Keratinocyte (primary cell): ENCODE measurements around the gene DPF3.

Source experiments
- EZH2 ChIP-seq: IDR thresholded peaks from one replicate; pipeline ENCODE4 v1.6.1; 2012; ENCODE audit warnings: inconsistent platforms, mild to moderate bottlenecking, low read length, moderate library complexity
- TF ChIP-seq, protein P1 (sequence below), 3 experiments: IDR thresholded peaks in 1 of 3; conservative IDR thresholded peaks in 1 of 3; optimal IDR thresholded peaks in 1 of 3; 2 replicates in 2 of 3; 3 replicates in 1 of 3; pipeline versions ENCODE3 to v1.5.1; 2011; ENCODE audit warnings: low read length in 3 of 3, mild to moderate bottlenecking in 3 of 3, moderate library complexity in 2 of 3, control low read depth in 1 of 3, inconsistent platforms in 1 of 3; ENCODE audit not compliant: insufficient read depth in 2 of 3; ENCODE audit errors: extremely low read depth in 1 of 3

- no peak for TF ChIP-seq EZH2
- TF ChIP-seq, protein P1, sequence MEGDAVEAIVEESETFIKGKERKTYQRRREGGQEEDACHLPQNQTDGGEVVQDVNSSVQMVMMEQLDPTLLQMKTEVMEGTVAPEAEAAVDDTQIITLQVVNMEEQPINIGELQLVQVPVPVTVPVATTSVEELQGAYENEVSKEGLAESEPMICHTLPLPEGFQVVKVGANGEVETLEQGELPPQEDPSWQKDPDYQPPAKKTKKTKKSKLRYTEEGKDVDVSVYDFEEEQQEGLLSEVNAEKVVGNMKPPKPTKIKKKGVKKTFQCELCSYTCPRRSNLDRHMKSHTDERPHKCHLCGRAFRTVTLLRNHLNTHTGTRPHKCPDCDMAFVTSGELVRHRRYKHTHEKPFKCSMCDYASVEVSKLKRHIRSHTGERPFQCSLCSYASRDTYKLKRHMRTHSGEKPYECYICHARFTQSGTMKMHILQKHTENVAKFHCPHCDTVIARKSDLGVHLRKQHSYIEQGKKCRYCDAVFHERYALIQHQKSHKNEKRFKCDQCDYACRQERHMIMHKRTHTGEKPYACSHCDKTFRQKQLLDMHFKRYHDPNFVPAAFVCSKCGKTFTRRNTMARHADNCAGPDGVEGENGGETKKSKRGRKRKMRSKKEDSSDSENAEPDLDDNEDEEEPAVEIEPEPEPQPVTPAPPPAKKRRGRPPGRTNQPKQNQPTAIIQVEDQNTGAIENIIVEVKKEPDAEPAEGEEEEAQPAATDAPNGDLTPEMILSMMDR (optimal IDR thresholded peaks at IDR 0.05 in 1 of 3, IDR thresholded peaks at IDR 0.05 in 1 of 3, conservative IDR thresholded peaks at IDR 0.05 in 1 of 3; ENCODE audit: extremely low read depth in 1 of 3, insufficient read depth in 2 of 3, low read length in 3 of 3) = no peak
Measured at GRCh38 chr14:72644038-72644437, 249.9 kb downstream of the DPF3 start.
